HG03469 (cell line): ENCODE results near the gene EPS8L3.
"Not testable (repeated sequence)": the region's sequence is repeated elsewhere in the genome, so short reads cannot be mapped to it uniquely, and the experiment has no call there.

Experiments
- ATAC-seq: cut with Tn5 transposase; IDR thresholded peaks from one replicate; pipeline ENCODE4 v1.9.1; 2021; ENCODE audit warnings: mild to moderate bottlenecking, moderate library complexity, moderate number of reproducible peaks; ENCODE audit not compliant: unreplicated experiment

The EPS8L3 gene

GRCh38 chr1:109714661-109715372 is 48.9 kb downstream of the EPS8L3 start:
- no peak for ATAC-seq

DNA sequence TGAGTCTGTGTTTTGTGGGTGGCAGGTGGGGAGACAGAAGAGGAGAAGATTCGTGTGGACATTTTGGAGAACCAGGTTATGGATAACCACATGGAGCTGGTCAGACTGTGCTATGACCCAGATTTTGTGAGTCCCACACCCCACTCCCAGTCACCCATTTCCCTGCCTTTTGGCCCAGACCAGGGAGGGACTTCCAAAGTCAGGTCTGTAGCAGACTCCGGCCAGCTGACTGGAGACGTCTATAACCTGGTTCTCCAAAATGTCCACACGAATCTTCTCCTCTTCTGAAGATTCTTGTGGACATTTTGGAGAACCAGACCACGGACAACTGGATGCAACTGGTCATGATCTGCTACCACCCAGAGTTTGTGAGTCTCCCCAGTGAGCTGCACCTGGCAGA is 50.1 kb downstream of the EPS8L3 start:
- no peak for ATAC-seq

DNA sequence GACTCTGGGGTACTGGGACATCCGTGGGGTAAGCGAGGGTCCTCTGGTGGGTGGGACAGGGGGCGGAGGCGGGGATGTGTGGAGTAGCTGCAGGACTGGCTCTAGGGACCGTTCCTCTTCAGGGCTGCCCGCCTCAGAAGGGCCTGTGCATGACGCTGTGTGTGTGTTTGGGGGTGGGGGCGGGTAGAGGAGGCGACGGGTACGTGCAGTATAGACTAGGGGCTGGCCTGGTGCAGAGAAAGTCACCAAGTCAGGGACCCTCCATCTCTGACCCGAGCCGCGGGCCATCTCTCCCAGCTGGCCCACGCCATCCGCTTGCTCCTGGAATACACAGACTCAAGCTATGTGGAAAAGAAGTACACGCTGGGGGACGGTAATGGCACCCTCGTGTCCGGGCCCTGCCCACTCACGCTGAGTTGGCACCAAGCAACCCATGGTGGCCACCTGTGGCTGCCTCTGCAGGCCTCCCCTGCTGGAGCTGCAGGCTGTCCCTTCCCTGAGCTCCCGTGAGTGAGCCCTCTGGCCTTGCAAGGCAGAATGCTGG is 51.3 kb downstream of the EPS8L3 start:
- no peak for ATAC-seq

- not testable (repeated sequence) for ATAC-seq
Measured at GRCh38 chr1:109711593-109712320, 52.0 kb downstream of the EPS8L3 start, which contains the start of gene GSTM5. GSTM5 (plus strand) TSS chr1:109712251; CDS start chr1:109712313, 62 bp downstream.

- ATAC-seq, result not testable (repeated sequence)
Measured at GRCh38 chr1:109709822-109710221, 53.9 kb downstream of the EPS8L3 start.

DNA sequence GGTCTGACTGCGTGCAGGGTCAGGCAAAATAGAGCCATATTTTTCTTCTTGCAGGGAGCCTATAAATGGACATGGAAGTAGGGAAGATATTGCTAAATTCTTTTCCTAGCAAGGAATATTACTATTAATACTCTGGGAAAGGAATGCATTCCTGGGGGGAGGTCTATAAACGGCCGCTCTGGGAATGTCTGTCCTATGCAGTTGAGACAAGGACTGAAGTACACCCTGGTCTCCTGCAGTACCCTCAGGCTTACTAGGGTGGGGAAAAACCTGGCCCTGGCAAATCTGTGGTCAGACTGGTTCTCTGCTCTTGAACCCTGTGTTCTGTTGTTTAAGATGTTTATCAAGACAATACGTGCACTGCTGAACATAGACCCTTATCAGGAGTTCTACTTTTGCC is 54.8 kb downstream of the EPS8L3 start:
- not testable (repeated sequence) for ATAC-seq

DNA sequence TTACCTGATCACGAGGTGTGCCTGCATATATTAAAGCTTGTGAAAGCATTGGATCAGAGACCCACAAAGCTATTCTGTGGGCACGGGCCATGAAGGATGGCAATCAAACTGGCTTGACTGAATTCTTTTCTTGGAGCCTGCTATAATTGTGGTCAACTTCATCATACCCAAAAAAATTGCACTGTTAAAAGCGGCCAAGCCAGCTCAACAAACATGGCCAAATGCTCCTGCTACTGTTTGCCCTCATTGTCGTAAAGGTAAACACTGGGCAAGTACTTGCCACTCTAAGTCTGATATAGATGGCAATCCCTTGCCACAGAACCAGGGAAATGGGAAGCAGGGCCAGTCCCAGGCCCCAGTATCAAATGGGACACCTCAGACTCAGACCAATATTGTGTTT is 58.3 kb downstream of the EPS8L3 start:
- ATAC-seq, result no peak

DNA sequence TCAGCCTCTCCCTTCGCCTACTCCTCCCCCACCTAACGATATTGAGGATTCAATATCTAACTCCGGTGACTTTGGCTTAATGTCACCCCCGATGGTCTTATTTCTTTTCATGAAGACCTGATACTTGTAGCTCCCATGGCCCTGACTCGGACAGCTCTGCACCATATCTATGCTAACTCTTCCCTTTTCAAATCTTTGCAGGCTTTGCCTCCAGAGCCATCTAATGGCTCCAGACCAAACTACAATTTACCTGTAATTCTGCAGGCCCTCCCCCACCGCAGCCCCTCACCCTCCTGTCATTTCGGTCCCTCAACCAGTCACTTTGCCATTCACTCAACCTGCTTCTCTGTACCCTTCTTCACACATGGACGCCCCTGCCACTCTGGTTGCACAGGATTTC is 59.5 kb downstream of the EPS8L3 start:
- ATAC-seq, result no peak

DNA sequence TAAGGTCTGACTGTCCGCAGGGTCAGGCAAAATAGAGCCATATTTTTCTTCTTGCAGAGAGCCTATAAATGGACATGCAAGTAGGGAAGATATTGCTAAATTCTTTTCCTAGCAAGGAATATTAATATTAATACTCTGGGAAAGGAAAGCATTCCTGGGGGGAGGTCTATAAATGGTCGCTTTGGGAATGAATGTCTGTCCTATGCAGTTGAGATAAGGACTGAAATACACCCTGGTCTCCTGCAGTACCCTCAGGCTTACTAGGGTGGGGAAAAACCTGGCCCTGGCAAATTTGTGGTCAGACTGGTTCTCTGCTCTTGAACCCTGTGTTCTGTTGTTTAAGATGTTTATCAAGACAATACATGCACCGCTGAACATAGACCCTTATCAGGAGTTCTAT is 60.8 kb downstream of the EPS8L3 start:
- not testable (repeated sequence) for ATAC-seq
